ENCODE results near the gene MAGEA11.

Gene MAGEA11

DNA sequence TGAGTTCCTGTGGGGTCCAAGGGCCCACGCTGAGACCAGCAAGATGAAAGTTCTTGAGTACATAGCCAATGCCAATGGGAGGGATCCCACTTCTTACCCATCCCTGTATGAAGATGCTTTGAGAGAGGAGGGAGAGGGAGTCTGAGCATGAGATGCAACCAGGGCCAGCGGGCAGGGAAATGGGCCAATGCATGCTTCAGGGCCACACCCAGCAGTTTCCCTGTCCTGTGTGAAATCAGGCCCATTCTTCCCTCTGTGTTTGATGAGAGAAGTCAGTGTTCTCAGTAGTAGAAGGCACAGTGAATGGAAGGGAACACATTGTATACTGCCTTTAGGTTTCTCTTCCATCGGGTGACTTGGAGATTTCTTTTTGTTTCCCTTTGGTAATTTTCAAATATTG lies 4.8 kb downstream of the MAGEA11 start:
- Histone ChIP-seq H3K27me3 (ENCODE audit: low read length) (no peaks in the 10 kb centered on the region), H3F3A (ENCODE audit: insufficient read depth) (no peaks in the 10 kb centered on the region), H3K36me3 (ENCODE audit: low read length) (no peaks in the 10 kb centered on the region), H3K4me3 (ENCODE audit: insufficient read depth, low read length, poor library complexity, severe bottlenecking) (no peak overlapping the region), H3K9me3 (ENCODE audit: insufficient read depth, low read length) (no peaks in the 10 kb centered on the region), H3K9ac (ENCODE audit: low read length) (no peak overlapping the region), H3K4me2 (ENCODE audit: low read depth, low read length, poor library complexity, severe bottlenecking) (no peak overlapping the region), H3K79me2 (ENCODE audit: insufficient read depth, low read length) (no peaks in the 10 kb centered on the region), H4K20me1 (ENCODE audit: low read depth, low read length) (no peaks in the 10 kb centered on the region), H3K9me2 (replicated peaks; ENCODE audit: insufficient read depth, low read length) (no peaks in the 10 kb centered on the region), H2AFZ (ENCODE audit: low read depth, low read length, severe bottlenecking) (no peak overlapping the region), H3K27ac (ENCODE audit: low read depth, low read length) (no peak overlapping the region)
- TF ChIP-seq EZH2phosphoT487 (conservative IDR thresholded peaks at IDR 0.05; ENCODE audit: low read length): no peak
- TF ChIP-seq, protein P1, sequence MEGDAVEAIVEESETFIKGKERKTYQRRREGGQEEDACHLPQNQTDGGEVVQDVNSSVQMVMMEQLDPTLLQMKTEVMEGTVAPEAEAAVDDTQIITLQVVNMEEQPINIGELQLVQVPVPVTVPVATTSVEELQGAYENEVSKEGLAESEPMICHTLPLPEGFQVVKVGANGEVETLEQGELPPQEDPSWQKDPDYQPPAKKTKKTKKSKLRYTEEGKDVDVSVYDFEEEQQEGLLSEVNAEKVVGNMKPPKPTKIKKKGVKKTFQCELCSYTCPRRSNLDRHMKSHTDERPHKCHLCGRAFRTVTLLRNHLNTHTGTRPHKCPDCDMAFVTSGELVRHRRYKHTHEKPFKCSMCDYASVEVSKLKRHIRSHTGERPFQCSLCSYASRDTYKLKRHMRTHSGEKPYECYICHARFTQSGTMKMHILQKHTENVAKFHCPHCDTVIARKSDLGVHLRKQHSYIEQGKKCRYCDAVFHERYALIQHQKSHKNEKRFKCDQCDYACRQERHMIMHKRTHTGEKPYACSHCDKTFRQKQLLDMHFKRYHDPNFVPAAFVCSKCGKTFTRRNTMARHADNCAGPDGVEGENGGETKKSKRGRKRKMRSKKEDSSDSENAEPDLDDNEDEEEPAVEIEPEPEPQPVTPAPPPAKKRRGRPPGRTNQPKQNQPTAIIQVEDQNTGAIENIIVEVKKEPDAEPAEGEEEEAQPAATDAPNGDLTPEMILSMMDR (IDR thresholded peaks at IDR 0.05; ENCODE audit: insufficient read depth, low read length, poor library complexity, severe bottlenecking): no peak

DNA sequence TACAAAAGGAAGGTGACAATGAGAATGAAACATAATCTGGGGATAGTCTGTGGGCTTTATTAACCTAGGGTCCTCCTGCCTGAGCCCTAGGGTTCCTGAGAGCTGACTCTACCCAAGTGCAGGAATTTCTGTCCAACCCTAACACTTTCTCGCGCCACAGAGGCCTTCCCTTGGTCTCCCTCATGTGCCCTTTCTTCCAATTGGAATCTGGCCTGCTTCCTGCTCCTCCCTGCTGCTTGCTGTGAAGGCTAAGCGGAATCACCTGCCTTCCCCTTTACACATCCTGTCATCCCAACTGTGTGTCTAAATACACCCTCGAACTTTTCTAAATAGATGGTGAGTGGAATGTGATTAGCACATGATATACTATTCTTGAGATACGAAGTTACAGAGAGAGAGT lies 5.9 kb downstream of the MAGEA11 start:
- no peak overlapping the region for H3K27ac ChIP-seq (ENCODE audit: low read depth, low read length)
- TF ChIP-seq, protein P1 (IDR thresholded peaks at IDR 0.05; ENCODE audit: insufficient read depth, low read length, poor library complexity, severe bottlenecking): no peak
- TF ChIP-seq EZH2phosphoT487 (conservative IDR thresholded peaks at IDR 0.05; ENCODE audit: low read length): no peak
- H4K20me1 ChIP-seq (ENCODE audit: low read depth, low read length): no peaks in the 10 kb centered on the region
- H3K9me3 ChIP-seq (ENCODE audit: insufficient read depth, low read length): no peaks in the 10 kb centered on the region
- H2AFZ ChIP-seq (ENCODE audit: low read depth, low read length, severe bottlenecking): no peak overlapping the region
- no peak overlapping the region for H3K4me3 ChIP-seq (ENCODE audit: insufficient read depth, low read length, poor library complexity, severe bottlenecking)
- no peak overlapping the region for H3K4me2 ChIP-seq (ENCODE audit: low read depth, low read length, poor library complexity, severe bottlenecking)
- no peaks in the 10 kb centered on the region for H3F3A ChIP-seq (ENCODE audit: insufficient read depth)
- H3K36me3 ChIP-seq (ENCODE audit: low read length): no peaks in the 10 kb centered on the region
- H3K79me2 ChIP-seq (ENCODE audit: insufficient read depth, low read length): no peaks in the 10 kb centered on the region
- H3K9ac ChIP-seq (ENCODE audit: low read length): no peak overlapping the region
- no peaks in the 10 kb centered on the region for H3K27me3 ChIP-seq (ENCODE audit: low read length)
- H3K9me2 ChIP-seq (replicated peaks; ENCODE audit: insufficient read depth, low read length): no peaks in the 10 kb centered on the region

DNA sequence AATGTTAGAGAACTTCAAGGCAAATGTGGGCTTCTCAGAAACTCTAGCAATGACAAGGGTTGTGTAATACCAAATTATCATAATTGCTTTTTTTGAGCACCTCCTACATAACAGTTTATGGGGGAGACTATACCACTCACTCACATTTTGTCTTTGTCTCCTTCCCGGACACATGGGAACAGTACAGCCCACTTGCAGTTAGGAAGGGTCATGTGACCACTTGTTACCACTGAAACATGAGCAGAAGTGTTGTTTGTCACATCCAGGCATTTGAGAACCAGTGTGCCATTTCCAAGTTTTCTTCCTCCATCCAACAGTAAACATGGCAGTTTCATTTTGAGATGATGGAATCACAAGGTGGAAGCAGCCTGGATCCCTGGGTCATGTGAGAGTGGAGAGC lies 6.9 kb downstream of the MAGEA11 start:
- H3K4me3 ChIP-seq (ENCODE audit: insufficient read depth, low read length, poor library complexity, severe bottlenecking): no peak overlapping the region
- H3K9ac ChIP-seq (ENCODE audit: low read length): no peak overlapping the region
- H3K36me3 ChIP-seq (ENCODE audit: low read length): no peaks in the 10 kb centered on the region
- TF ChIP-seq, protein P1 (IDR thresholded peaks at IDR 0.05; ENCODE audit: insufficient read depth, low read length, poor library complexity, severe bottlenecking): no peak
- TF ChIP-seq EZH2phosphoT487 (conservative IDR thresholded peaks at IDR 0.05; ENCODE audit: low read length): no peak
- no peaks in the 10 kb centered on the region for H3K9me2 ChIP-seq (replicated peaks; ENCODE audit: insufficient read depth, low read length)
- H3K27ac ChIP-seq (ENCODE audit: low read depth, low read length): no peak overlapping the region
- no peaks in the 10 kb centered on the region for H3K79me2 ChIP-seq (ENCODE audit: insufficient read depth, low read length)
- no peaks in the 10 kb centered on the region for H3K9me3 ChIP-seq (ENCODE audit: insufficient read depth, low read length)
- no peaks in the 10 kb centered on the region for H3K27me3 ChIP-seq (ENCODE audit: low read length)
- no peak overlapping the region for H2AFZ ChIP-seq (ENCODE audit: low read depth, low read length, severe bottlenecking)
- H4K20me1 ChIP-seq (ENCODE audit: low read depth, low read length): no peaks in the 10 kb centered on the region
- no peak overlapping the region for H3K4me2 ChIP-seq (ENCODE audit: low read depth, low read length, poor library complexity, severe bottlenecking)
- no peaks in the 10 kb centered on the region for H3F3A ChIP-seq (ENCODE audit: insufficient read depth)

Data from SU-DHL-6 (cell line).